Hypothalamus (tissue), 51 donors: ENCODE results near the gene TSEN2.
"Not testable (repeated sequence)": the region's sequence is repeated elsewhere in the genome, so short reads cannot be mapped to it uniquely, and the experiment has no call there.

Experiments
- DNase-seq, 51 donors: peaks; one replicate each; lab custom pipeline; 2025; lab: John Stamatoyannopoulos, UW

TSEN2 gene

DNA sequence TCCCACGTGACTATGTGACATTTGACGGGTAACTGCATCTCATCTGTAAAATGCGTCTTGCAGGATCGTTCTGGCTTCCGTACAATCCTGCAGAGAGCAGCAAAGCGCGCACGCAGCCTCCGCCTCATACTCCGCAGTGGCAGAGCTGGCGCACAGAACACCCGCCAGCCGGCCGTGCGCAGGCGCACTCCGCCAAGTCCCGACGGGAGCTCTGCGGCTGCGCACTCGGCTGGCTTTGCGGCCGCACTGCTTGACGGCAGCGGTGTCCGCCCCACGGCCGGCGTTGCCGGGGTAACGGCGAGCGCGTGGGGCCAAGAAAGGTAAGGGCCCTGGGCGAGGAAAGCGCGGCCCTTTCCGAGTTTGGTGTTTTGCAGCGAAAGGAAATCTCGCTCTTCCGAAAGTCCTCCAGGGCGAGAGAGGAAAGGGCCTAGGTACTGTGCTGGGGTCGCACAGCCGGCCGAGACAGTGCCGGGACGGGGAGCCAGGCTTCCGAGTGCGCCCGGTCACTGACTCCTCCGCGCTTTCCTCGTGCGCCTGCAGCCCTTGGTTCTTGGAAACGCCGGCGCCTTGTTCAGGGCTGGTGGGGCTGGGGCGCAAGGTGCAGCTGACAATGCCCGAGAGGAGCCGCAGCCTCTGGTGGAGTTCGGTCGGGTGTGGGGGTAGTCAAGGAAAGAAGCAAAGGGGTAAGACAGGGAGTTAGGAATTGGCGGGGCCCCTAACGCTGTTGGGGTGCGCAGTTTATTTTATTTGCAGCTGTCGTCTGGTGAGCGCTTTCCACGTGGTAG, at the start of gene TSEN2:
Gene TSEN2, plus strand, starts transcription at position 283 of the 785 bp plus-strand sequence. CDS start 5,321 bp downstream, outside the sequence.
- DNase-seq, result peak; percentile 52 to 95 (median 83)

DNA sequence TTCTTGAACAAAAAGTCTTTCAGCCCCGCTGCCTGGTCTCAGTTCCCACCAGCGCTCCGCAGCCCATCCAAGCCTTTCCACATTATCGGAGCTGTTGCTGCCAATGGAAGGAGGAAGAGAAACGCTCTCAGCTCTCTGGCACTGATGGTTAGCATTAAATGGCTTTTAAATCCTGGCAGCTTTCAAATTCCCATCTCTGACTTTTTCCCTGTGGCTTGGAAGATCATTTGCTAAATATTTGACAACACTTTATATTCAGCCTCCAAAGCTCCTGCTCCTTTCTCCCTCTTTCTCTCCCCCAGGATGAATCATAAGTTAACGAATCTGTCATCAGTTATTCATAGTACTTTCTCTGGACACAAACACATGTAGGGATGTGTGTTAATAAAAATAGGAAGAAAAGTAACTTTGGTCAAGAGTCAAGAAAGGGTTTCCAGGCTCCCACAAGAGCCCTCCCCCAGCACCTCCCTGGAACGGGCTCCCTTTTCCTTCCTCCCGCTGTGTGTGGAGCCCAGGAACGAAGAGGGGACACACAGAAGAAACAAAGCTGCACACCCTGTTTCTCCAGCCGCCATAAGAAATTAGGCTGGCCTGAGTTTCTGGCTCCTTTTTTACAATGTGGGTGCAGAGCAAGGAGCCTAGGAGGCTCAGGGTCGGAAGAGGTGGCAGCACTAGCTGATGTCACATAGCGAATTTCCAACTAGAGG, 47.6 kb upstream of the TSEN2 start:
- DNase-seq, result no peak

DNA sequence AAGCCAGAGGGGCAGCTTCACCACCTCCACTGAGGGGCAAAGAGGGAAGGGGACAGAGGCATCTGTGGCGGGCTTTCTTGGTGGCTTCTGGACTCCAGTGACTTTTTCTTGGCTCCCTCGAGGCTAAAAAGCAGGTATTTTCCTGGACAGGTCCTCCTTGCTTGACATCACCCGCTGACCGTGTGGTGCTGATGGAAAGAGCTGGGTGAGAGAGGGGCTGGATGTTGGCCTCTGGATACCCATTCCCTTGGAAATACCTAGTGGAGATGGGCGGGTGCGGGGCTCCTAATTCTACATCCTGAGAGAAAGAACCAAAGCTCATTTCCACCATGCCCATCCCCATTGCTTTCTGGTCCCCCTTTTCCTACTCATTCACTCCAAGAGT, 47.1 kb upstream of the TSEN2 start:
- DNase-seq, result no peak

DNA sequence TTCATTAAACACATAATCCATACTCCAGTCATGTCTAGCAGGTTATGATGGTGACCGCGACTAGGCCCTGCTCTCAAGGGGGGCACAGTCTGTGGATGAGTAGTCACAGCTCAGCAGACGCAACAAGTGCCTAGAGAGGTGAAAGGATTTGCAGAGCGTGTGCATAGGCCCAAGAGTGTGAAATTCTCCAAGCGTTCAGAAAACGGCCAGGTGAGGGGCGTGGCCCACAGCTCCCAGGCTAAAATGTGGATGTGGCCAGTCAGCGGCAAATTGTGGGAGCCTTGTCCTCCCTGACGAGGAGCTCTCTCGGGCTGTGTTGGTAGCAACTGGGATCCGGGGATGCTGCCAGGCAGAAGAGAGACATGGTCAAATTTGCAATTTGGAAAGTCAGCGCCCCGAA, 46.4 kb upstream of the TSEN2 start:
- DNase-seq, result no peak

DNA sequence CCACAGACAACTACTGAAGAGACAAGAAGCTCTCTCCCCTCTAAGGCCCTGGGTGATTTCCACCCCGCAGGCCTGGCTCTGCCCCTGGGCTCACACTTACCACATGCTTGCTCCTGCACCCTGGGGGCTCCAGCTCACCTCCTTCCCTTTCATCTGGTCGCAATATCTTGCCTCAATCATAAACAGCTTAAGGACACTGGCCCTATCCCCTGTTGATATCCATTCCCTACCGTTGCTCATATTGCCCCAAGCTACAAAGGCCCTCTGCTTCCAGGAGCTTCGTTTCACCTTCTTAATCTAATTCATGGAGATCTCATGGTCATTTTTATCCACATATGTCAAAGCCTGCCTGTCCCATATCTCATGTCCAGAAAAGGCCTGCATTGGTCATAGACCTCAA, 46.0 kb upstream of the TSEN2 start:
- DNase-seq, result no peak

DNA sequence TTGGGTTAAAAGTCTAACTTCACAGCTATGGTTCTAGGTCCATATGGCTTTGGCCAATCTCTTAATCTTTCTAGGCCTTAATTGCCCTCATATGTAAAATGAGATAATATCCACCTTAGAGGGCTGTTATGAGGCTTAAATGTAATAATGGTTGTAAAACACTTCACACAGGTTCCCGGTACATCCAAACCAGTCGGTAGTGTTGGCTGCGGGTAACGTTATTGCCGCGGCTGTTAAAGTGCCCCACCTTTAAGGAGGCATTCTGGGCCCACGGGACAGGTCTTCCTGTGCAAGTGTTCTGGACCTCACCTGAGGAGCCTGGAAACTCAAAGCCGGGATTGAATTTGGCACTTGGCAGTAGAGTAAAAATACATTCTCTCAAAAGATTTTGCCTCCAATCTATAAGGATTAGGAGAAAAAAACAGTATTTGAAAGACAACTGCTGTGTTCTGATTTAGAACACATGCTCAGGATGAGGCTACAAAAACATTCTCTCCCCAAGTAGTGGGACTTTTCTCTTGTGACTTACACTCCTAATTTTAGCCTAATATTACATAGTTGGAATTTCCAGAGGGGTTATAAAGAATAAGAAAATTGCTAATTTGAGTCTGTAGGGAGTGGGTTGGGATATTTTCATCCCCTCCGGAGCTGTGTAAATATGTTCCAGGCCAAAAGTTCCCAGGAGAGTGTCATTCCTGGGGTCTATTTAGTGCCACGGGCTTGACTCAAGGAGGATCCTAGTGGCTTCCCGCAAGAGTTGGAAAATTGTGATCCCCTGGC, 44.9 kb upstream of the TSEN2 start:
- no peak for DNase-seq

DNA sequence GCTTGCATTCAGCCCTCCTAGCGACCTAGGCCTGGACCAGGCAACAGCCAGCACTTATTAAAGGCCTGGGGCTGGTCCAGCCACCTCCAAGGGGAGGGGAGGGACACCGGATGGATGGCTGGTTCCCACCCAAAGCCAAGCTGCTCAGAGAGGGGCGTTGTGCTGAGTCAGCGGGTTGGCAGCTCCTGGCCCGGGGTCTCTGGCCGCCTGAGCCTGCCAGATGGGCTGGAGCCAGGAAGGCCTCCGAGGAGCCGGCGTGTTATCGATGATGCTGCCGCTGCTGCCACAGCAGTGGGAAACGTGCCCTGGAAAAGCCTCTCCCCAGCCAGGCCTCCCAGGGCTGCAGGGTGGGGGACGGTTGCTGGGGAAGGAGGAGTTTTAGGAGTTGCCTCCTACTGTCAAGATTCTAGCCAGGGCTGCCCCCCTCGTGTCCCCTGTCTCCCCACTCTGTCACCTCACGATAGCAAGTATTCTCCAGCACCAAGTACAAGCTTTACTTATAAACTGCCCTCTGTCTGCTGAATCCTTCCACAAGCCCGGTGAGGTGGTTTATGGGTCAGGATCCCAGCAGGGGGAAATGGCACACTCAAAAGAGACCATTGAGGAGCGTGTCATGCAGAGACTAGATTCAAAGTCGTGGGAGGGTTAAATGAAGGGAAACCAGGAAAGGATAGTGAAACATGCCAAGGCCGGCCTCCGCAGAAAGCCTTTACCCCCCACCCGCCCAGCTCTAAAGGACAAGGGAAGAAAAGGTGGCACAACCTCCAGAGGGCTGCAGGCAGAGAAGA, 43.2 kb upstream of the TSEN2 start:
- no peak for DNase-seq

DNA sequence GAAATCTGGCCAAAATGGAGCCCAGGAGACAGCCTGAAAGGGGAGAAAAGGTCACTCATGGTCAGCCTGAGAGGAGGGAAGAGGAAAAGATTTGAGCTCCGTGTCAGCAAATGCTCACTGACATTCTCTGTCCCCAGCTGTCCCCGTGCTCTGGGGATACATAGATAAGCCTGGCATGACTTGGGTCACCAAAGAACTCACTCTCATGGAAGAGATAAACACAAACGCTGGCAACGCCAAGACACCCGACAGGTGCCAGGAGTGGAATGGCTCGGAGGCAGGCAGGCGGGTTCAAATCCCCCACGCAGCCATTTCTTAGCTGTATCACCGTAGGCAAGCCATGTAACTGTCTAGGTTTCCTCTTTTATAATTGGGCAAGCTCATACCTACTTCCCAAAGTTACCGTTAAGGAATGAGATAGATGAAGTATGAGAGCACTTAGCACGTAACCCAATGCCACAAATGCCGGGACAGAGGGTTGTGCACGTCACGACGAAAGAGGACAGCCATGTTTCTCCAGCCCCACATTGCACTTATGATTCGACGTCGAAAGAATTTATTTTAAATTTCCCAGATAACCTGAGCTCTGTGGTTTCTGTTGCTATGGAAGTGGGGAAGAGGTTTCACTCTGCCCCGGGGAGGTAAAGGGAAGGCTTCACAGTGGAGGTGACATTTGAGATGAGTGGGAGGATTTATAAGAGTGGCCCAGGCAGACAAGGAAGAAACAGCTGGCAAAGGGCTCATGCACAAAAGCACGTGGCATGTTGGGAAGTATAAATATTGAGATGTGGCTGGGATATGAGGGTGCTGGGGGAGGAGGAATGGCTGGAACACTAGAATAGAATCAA, 41.4 kb upstream of the TSEN2 start:
- no peak for DNase-seq

DNA sequence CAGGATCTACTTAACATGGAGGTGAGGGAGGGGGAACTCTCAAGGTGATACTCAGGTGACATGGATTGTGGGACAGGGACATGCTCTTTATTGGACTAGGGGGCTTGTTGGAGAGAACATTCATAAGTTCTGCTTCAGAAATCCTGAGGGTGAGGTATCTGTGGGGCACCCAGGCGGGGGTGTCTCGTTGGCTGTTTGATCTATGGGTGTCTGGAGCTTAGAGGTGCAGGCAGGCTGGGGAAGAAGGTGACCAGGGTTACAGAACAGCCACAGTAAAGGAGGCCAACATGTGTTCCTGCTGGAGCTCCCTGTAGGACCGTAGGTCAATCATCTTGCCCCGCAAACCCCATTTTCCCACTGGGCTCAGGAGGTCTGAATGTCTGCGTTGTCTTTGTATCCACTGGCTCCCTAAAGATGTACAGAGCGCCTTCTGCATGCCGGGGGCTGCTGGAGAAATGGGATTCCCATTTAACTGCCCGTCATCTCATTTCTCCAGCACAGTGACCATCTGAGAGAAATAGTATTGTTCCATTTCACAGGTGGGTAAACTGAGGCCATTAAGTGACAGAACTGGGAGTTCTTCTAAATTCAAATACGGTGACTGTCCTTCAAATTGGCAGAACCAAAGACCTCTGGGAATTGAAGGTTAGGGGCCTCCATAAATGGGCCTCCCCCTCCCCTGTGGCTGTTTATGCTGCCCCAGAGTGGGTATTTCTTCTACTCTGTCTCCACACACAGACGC, 40.3 kb upstream of the TSEN2 start:
- DNase-seq, result no peak

DNA sequence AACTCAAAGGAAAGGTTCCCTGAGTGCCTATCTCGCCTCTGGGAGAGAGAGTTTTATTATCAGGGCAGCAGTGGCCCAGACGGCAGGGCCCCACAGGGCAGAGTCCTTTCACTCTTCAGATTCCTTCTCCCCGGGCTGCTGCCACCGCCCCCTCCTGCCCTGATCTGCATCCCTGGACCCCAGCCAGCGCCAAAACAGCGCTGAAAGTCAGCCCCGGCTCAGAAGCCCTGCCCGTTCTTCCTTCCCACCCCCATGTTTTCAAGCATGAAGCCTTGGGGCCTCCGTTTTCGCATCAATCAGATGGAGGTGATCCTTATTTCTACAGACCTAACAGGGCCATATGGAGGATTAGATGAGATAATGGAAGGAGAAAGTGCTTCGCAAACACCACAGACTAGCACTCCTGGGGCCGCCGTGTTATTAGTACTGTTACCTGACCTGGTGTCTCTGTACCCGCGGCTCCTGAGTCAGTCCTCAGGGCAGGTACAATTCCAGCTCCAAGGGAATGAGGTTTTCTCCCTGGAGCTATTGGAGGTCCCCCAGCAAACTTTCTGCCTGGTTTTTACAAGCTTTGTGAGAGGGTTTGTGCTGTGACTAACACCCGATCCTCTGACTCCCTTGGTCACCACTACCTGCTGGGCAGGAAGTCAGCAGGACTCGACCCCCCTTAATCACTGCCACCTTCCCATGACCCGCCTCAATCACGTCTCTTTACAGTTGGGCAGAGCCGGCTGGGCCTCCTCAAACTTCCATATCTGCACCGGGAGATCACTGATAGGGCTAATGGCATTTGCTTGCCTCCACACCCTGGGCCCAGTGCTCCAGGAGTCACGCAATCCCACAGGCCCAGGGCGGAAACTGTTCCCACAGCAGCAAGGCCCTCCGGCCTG, 39.5 kb upstream of the TSEN2 start:
- DNase-seq, result no peak

DNA sequence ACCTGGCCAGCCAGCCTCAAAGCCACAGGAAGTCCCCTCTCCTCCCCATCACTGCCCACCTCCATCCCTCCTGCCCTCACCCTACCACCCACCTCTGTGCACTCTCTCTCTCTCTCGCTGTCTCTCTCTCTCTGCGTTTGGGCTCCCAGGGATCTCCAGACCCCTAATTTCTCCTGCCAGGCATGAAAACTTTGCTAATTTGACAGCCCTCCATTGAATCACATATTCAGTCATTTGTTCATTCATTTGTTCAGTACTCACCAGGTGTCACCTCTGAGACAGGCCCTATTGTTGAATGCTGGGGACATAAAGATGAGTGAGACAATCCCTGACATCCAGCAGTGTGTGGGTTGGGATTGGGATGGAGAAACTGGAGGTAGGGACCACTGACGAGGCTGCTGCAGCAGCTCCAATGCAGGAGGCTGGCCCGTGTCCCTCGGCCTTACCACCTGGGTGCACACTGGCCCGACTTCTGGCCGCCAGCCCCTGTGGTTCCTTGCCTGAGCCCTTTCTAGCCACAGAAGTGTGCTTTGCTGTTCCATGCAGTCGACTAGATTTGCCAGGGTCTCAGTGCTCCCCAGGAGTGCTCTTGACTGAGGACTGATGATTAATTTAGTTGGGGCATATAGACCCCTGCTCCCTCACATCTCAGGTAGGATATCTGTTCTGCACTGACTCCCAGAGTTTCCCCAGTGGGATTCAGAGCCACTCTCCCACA, 38.6 kb upstream of the TSEN2 start:
- no peak for DNase-seq

DNA sequence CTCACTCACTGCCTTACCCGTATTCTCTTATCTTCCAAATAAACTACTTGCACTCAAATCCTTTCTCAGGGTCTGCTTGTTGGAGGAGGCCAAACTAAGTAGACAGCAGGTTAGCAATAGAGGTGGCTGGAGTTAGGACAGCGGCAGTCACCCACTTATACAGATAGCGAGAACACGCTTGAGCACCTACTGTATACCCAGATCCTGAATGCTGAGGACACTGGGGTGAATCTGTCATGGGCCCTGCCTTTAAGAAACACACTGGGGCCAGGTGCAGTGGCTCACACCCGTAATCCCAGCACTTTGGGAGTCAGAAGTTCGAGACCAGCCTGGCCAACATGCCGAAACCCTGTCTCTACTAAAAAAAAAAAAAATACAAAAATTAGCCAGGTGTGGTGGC, 38.0 kb upstream of the TSEN2 start:
- no peak for DNase-seq

DNA sequence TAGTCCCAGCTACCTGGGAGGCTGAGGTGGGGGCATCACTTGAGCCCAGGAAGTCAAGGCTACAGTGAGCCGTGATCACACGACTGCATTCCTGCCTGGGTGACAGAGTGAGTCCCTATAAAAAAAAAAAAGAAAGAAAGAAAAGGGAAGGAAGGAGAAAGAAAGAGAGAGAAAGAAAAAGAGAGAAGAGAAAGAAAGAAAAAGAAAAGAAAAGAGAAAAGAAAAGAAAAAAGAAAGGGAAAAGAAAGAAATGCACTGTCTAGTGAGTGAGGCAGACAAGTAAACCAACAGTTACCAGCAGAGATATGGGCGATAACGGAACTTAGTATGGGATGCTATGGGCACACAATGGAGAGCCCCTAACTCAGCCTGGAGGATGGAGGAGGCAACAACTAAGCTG, 37.2 kb upstream of the TSEN2 start:
- no peak for DNase-seq

DNA sequence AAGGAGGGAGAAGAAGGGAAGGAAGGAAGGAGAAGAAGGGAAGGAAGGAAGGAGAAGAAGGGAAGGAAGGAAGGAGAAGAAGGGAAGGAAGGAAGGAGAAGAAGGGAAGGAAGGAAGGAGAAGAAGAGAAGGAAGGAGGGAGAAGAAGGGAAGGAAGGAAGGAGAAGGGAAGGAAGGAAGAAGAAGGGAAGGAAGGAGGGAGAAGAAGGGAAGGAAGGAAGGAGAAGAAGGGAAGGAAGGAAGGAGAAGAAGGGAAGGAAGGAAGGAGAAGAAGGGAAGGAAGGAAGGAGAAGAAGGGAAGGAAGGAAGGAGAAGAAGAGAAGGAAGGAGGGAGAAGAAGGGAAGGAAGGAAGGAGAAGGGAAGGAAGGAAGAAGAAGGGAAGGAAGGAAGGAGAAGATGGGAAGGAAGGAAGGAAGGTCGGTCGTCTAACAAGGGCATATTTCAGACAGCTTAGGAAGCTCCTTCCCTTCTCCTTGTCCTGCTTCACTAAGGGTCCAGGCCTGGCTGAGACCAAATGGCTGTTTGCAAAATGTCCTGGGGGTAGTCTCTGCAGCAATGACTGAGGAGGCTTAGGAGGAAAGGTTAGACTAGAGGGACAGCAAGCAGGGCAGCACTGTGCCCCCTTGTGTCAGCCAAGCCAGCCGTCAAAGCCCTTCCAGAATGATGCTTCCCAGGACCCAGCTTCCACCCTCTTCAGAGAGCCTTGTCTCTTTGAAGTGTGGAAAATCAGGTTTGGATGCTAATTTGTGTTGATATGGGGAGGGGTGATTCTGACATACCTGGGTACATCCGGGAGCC, 35.7 kb upstream of the TSEN2 start:
- not testable (repeated sequence) for DNase-seq

DNA sequence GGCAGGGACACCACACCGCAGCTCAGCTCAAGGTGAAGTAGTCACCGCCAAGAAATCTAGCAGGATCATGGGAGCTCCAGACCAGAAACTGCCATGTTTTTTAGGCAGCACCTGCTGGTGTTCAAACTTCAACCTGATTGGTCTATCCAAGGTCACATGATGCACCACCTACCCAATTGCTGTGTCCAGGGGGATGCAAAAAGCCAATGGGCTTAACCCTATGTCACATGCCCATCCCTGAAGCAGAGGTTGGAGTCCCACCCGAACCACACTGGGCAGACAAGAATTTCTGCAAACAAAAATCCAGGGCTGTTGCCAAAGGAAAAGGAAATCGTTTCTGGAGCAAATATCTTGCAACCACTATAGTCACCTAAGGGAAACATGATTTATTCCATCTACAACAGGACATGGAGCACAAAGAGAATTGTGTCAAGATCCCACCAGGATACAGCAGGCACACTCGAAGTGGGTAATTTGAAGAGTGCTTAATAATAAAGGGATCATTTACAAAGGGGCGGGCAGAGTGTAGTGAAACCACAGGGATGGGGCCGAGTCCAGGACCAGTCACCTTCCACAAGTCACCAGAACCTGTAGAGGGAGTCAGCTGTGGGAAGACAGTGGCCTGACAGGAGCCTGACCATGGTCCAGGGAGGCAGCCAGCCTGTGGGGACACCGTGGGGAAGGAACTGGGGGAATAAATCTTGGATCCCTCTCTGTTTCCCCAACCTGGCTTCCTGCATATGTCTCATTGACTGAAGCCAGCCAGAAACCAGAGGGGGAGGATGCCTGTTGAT, 34.2 kb upstream of the TSEN2 start:
- no peak for DNase-seq

DNA sequence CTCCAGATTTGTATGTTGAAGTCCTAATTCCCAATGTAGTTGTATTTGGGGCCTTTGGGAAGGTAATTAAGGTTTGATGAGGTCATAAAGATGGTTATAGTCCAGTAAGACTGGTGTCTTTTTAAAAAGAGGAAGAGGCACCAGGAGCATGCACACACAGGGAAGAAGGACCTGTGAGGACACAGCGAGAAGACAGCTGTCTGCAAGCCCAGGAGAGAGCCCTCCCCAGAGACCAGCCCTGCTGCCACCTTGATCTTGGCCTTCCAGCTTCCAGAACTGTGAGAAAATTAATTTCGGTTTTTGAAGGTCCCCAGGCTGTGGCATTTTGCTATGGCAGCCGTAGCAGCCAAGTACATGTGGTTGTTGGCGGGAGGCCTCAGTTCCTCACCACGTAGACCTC, 32.8 kb upstream of the TSEN2 start:
- DNase-seq, result no peak
